Ishikawa (cell line): Measurements from ENCODE around the gene ATP6V0E2.

Experiments
- CEBPB ChIP-seq: IDR thresholded peaks from 2 replicates; pipeline ENCODE4 v1.6.1; 2012
- CREB1 ChIP-seq: IDR thresholded peaks from 2 replicates; pipeline ENCODE4 v1.6.1; 2012; ENCODE audit warnings: low read depth
- EGR1 ChIP-seq: IDR thresholded peaks from 2 replicates; pipeline ENCODE4 v1.6.1; 2012
- EP300 ChIP-seq: IDR thresholded peaks from 2 replicates; pipeline ENCODE4 v1.6.1; 2012; ENCODE audit warnings: borderline replicate concordance
- FOXM1 ChIP-seq: IDR thresholded peaks from 2 replicates; pipeline ENCODE4 v1.6.1; 2012; ENCODE audit warnings: low read depth, borderline replicate concordance
- MAX ChIP-seq: IDR thresholded peaks from 2 replicates; pipeline ENCODE4 v1.6.1; 2012
- NFIC ChIP-seq: IDR thresholded peaks from 2 replicates; pipeline ENCODE4 v1.6.1; 2012
- RAD21 ChIP-seq: IDR thresholded peaks from 2 replicates; pipeline ENCODE4 v1.6.1; 2012; ENCODE audit warnings: low read depth
- REST ChIP-seq: IDR thresholded peaks from 2 replicates; pipeline ENCODE4 v1.6.1; 2012; ENCODE audit warnings: low read depth, mild to moderate bottlenecking
- TAF1 ChIP-seq: IDR thresholded peaks from 2 replicates; pipeline ENCODE4 v1.6.1; 2012; ENCODE audit warnings: low read depth, mild to moderate bottlenecking
- TCF12 ChIP-seq: IDR thresholded peaks from 2 replicates; pipeline ENCODE4 v1.6.1; 2012; ENCODE audit warnings: low read depth
- TEAD4 ChIP-seq: IDR thresholded peaks from 2 replicates; pipeline ENCODE4 v1.6.1; 2012
- YY1 ChIP-seq: IDR thresholded peaks from 2 replicates; pipeline ENCODE4 v1.6.1; 2012; ENCODE audit warnings: low read depth
- ZBTB7A ChIP-seq: IDR thresholded peaks from 2 replicates; pipeline ENCODE4 v1.6.1; 2012; ENCODE audit warnings: low read depth
- TF ChIP-seq, protein P1 (sequence below): IDR thresholded peaks from 2 replicates; pipeline ENCODE4 v1.6.1; 2012

The ATP6V0E2 gene

GRCh38 chr7:149855361-149856305 is 18.1 kb upstream of the ATP6V0E2 start:
- TF ChIP-seq YY1 (peak; percentile 30; the same call in 1 of the 2 replicates), TAF1 (no peak), RAD21 (no peak), CEBPB (no peak), TCF12 (peak; percentile 65; the same call in 1 of the 2 replicates), REST (no peak), EP300 (peak; percentile 63; the same call in 1 of the 2 replicates), EGR1 (peak; percentile 73), ZBTB7A (peak; percentile 81), CREB1 (no peak), MAX (peak; percentile 8; the same call in 1 of the 2 replicates), FOXM1 (peak; percentile 61), NFIC (peak; percentile 86), TEAD4 (peak; percentile 88)
- TF ChIP-seq, protein P1, sequence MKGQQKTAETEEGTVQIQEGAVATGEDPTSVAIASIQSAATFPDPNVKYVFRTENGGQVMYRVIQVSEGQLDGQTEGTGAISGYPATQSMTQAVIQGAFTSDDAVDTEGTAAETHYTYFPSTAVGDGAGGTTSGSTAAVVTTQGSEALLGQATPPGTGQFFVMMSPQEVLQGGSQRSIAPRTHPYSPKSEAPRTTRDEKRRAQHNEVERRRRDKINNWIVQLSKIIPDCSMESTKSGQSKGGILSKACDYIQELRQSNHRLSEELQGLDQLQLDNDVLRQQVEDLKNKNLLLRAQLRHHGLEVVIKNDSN = peak; percentile 81

- TF ChIP-seq EGR1 (no peak), RAD21 (no peak), FOXM1 (no peak), TCF12 (no peak), ZBTB7A (no peak), TEAD4 (no peak), MAX (no peak)
- TF ChIP-seq, protein P1 = no peak
Observed at GRCh38 chr7:149856583-149856982, 17.2 kb upstream of the ATP6V0E2 start.

DNA sequence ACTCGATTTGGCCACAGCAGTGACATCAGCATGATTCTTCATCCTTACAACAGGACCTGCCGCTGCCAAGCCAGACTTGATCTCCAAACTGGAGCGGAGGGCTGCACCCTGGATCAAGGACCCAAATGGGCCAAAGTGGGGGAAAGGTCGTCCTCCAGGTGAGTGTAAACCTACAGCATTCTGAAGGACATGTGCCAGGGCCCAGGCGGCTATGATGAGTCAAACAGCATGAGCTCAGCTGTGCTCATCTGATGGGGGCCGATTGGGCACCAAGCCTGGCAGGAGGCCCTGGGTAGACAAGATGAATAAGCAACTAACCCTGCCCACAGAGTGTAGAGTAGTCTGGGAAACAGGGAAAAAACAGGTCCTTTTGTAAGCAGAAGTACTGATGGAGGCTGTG is 14.4 kb upstream of the ATP6V0E2 start:
- TF ChIP-seq, protein P1 = no peak
- no peak for TF ChIP-seq EP300
- TF ChIP-seq YY1 = no peak
- TF ChIP-seq CEBPB = no peak
- no peak for TF ChIP-seq CREB1
- no peak for TF ChIP-seq EGR1
- TF ChIP-seq REST = no peak
- no peak for TF ChIP-seq TCF12
- no peak for TF ChIP-seq NFIC
- no peak for TF ChIP-seq MAX
- no peak for TF ChIP-seq FOXM1
- TF ChIP-seq TEAD4 = no peak
- no peak for TF ChIP-seq RAD21

DNA sequence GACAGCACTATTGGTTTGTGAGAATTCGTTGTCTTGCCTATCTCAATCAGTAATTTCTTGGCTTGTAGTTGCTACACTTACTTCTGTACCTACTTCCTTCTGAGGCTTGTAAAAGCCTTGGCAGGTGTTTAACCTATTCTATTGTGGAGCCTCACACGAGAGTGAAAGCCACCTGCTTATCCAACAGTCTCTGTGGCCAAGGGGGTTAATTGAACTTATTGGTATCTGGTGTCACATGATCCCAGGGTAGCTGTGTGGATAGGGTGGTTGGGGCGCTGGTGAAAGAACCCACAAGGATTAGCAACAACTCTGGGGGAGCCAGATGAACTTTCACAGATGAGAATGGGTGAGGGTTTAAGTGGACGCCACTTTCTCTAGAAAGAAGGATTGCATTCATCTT is 13.9 kb upstream of the ATP6V0E2 start:
- TF ChIP-seq REST (no peak), NFIC (no peak), EGR1 (no peak), TAF1 (no peak), TCF12 (no peak), EP300 (no peak), TEAD4 (no peak), CREB1 (no peak), YY1 (no peak), FOXM1 (no peak), MAX (no peak), CEBPB (no peak), RAD21 (no peak), ZBTB7A (no peak)
- TF ChIP-seq, protein P1 = no peak
